ENCODE data around the gene TMEM54.

GRCh38 chr1:32889731-32890278 is 11.4 kb downstream of the TMEM54 start:
- TF ChIP-seq POLR2AphosphoS5 (IDR thresholded peaks at IDR 0.05; ENCODE audit: low read depth) (no peak), CTCF (IDR thresholded peaks at IDR 0.05; ENCODE audit: insufficient read depth, low read length) (no peak), GABPA (IDR thresholded peaks at IDR 0.05; ENCODE audit: low read depth) (no peak), REST (IDR thresholded peaks at IDR 0.05; ENCODE audit: insufficient replicate concordance, low read depth) (no peak), SPI1 (IDR thresholded peaks at IDR 0.05; ENCODE audit: borderline replicate concordance, low read depth) (no peak)
